ENCODE results near the gene IDI2. TPM values are rescaled to one million over a fixed set of nuclear protein-coding genes. Genes with fewer than 3 reads are reported as not detected.

The IDI2 gene
- total and polyA plus RNA-seq, 2 of the 13 experiments (the other 11 are each of a cell fraction or from before 2014, with no cell fraction given) = not detected

- no peak for TF ChIP-seq ZNF597 (CRISPR knock-in tag; IDR thresholded peaks at IDR 0.05)
- TF ChIP-seq MAFF (IDR thresholded peaks at IDR 0.05; ENCODE audit: low read depth, low read length) = no peak
- TF ChIP-seq HCFC1 (IDR thresholded peaks at IDR 0.05; ENCODE audit: low read depth, low read length) = peak; percentile 57; the same call in 1 of the 2 replicates
- TF ChIP-seq ZNF766 (CRISPR knock-in tag; IDR thresholded peaks at IDR 0.05; ENCODE audit: borderline replicate concordance) = 0 out of 2 replicates have a peak, but pooled peaks have one; percentile 27
- peak; percentile 32 for TF ChIP-seq ZEB1 (IDR thresholded peaks at IDR 0.05; ENCODE audit: insufficient replicate concordance, low read depth)
- TF ChIP-seq ZNF883 (CRISPR knock-in tag; IDR thresholded peaks at IDR 0.05; ENCODE audit: not compliant biosample characterization) = peak; percentile 21
- no peak for TF ChIP-seq ZNF577 (CRISPR knock-in tag; IDR thresholded peaks at IDR 0.05; ENCODE audit: borderline replicate concordance, low read depth)
- peak; percentile 46; the same call in 1 of the 2 replicates for TF ChIP-seq ARID5B (CRISPR knock-in tag; IDR thresholded peaks at IDR 0.05)
- no peak for TF ChIP-seq ZNF557 (CRISPR knock-in tag; IDR thresholded peaks at IDR 0.05)
- TF ChIP-seq HMGXB3 (CRISPR knock-in tag; IDR thresholded peaks at IDR 0.05; ENCODE audit: borderline replicate concordance) = no peak
- TF ChIP-seq CAMTA2 (CRISPR knock-in tag; IDR thresholded peaks at IDR 0.05; ENCODE audit: borderline replicate concordance) = no peak
- TF ChIP-seq TOE1 (CRISPR knock-in tag; IDR thresholded peaks at IDR 0.05) = no peak
- TF ChIP-seq SIX1 (CRISPR knock-in tag; IDR thresholded peaks at IDR 0.05; ENCODE audit: borderline replicate concordance) = no peak
- TF ChIP-seq ZFP90 (CRISPR knock-in tag; IDR thresholded peaks at IDR 0.05; ENCODE audit: borderline replicate concordance) = no peak; the same call in 1 of the 2 replicates
- peak; percentile 24; the same call in 1 of the 2 replicates for TF ChIP-seq MXD4 (CRISPR knock-in tag; IDR thresholded peaks at IDR 0.05)
- no peak for TF ChIP-seq MAFG (CRISPR knock-in tag; IDR thresholded peaks at IDR 0.05)
- TF ChIP-seq ZNF878 (CRISPR knock-in tag; IDR thresholded peaks at IDR 0.05) = peak; percentile 81; the same call in 1 of the 2 replicates
- no peak; the same call in 1 of the 2 replicates for TF ChIP-seq REPIN1 (CRISPR knock-in tag; IDR thresholded peaks at IDR 0.05; ENCODE audit: borderline replicate concordance, low read depth)
These were observed 30.9 kb upstream of the IDI2 start, which contains the start of gene WDR37 (continued) for GRCh38 chr10:1056326-1057105.
